Subcutaneous abdominal adipose tissue (tissue), 5 donors: ENCODE results near the gene PYCR2.

Source experiments
- H3K27ac ChIP-seq: one replicate; pipeline ENCODE4 v1.7.0; 2013; ENCODE audit warnings: low read depth, mild to moderate bottlenecking, inconsistent platforms, low read length, moderate library complexity
- H3K27me3 ChIP-seq, 5 donors: one replicate each; pipeline ENCODE4 v1.7.0; 2013; ENCODE audit warnings: low read length in 5 of 5, inconsistent platforms in 1 of 5; ENCODE audit not compliant: control insufficient read depth in 5 of 5, insufficient read depth in 4 of 5
- H3K36me3 ChIP-seq, 5 donors: one replicate each; pipeline ENCODE4 v1.7.0; 2013; ENCODE audit warnings: low read length in 5 of 5; ENCODE audit not compliant: control insufficient read depth in 5 of 5, insufficient read depth in 5 of 5
- H3K4me1 ChIP-seq, 5 donors: one replicate each; pipeline ENCODE4 v1.7.0; 2013; ENCODE audit warnings: low read length in 5 of 5, mild to moderate bottlenecking in 3 of 5, moderate library complexity in 1 of 5; ENCODE audit not compliant: control insufficient read depth in 5 of 5, insufficient read depth in 5 of 5
- H3K4me3 ChIP-seq, 5 donors: one replicate each; pipeline ENCODE4 v1.7.0; 2013; ENCODE audit warnings: low read length in 5 of 5, low read depth in 1 of 5
- H3K9ac ChIP-seq, 5 donors: one replicate each; pipeline ENCODE4 v1.7.0; 2013; ENCODE audit warnings: low read length in 5 of 5, mild to moderate bottlenecking in 4 of 5, moderate library complexity in 3 of 5
- H3K9me3 ChIP-seq, 5 donors: one replicate each; pipeline ENCODE4 v1.7.0; 2013; ENCODE audit warnings: low read length in 5 of 5; ENCODE audit not compliant: control insufficient read depth in 5 of 5
- donor health status: healthy.
- donor health status: healthy.
- donor health status: healthy.
- donor health status: healthy.
- donor health status: healthy.

Gene PYCR2

DNA sequence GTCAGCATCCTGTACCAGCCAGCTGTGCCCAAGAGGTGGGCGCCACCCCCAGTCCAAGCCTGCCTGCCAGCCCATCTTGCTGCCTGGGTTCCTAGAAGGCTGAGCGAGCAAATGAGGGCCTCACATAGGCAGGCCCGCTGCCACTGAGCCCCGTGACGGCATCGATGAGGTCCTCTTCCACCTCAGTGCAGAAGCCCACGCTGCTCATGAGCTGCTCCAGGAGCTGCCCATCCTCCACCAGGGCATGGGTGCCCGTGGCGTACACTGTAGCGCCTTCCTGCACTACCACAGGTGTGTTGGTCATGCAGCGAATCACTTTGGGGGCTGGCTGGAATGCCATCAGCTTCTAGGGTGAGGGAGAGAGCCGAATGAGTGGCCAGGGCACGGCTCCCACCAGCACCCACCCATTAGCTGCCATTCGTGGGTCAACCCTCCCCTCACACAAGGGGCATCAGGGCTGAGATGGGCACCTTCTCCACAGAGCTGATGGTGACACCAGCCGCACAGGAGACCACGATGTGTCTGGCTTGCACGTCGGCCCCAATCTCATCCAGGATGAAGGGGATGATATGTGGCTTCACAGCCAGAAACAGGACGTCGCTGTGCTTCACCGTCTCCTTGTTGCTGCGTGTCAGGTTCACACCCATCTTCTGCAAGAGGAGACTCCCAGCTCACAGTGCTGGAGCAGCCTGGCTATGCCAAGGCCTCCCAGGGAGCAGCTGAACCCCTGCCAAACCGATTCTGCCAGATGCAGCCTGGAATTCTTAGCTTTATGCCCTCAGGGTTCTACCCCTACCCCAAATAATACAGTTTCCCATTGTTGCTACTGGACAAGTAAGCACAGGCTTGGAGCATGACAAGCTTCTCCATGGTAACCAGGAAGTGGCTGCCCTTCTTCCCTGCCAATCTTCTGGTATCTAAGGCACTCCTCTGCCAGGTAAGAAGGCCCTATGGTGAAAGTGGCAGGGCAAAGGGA, 2.0 kb downstream of the PYCR2 start:
- no peak overlapping the region for H3K27ac ChIP-seq
- peaks cover 5 to 35% (median 28%) of the 10 kb centered on the region in 5 donors for H3K4me1 ChIP-seq
- H3K9me3 ChIP-seq = no peaks in the 10 kb centered on the region
- H3K9ac ChIP-seq = no peak overlapping the region
- peaks cover 3 to 35% (median 21%) of the 10 kb centered on the region in 5 donors for H3K36me3 ChIP-seq
- no peaks in the 10 kb centered on the region for H3K27me3 ChIP-seq
- no peak overlapping the region for H3K4me3 ChIP-seq

DNA sequence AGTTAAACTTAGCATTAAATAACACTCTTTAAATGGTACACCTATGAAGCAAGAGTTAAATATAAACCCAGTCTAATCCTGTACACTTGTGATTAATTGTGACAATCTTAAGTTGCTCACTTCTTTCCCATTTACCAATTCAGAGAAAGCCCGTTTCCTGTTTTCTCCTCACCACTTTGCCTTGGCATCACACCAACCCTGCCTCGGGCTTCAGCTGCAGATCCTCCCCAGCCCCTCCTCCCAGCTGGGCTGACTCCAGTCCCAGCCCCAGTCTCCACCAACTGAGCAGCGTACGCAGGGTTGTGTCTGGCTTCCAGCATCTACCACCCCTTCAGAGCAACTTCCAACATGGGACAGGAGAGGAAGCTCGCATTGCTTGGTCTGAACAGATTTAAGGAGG, 4.1 kb downstream of the PYCR2 start:
- H3K36me3 ChIP-seq = peaks cover 3 to 46% (median 29%) of the 10 kb centered on the region in 5 donors
- H3K27ac ChIP-seq = no peak overlapping the region
- no peaks in the 10 kb centered on the region for H3K9me3 ChIP-seq
- H3K9ac ChIP-seq = no peak overlapping the region
- no peaks in the 10 kb centered on the region for H3K27me3 ChIP-seq
- H3K4me3 ChIP-seq = no peak overlapping the region
- peaks cover 5 to 35% (median 28%) of the 10 kb centered on the region in 5 donors for H3K4me1 ChIP-seq

DNA sequence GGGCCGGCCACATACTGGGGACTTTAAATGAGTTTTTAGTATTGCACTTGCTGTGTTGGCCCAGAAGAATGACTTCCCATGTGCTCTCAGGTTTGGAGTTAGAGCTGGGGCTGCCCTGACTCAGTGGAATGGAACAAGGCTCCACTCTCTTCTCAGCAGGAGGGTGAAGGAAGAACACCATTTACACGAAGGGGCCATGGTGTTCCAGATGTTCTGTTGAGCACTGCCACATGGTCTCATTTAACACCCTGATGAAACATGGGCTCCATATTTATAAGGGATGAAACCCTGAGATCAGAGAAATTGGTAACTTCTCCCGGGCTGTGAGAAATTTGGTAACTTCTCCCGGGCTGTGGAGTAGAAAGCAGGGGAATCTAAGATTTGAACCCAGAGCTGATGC, 5.8 kb downstream of the PYCR2 start:
- Histone ChIP-seq H3K27ac (no peak overlapping the region), H3K4me1 (peaks cover 5 to 25% (median 20%) of the 10 kb centered on the region in 5 donors), H3K9ac (no peak overlapping the region), H3K27me3 (no peaks in the 10 kb centered on the region), H3K36me3 (peaks cover 3 to 46% (median 29%) of the 10 kb centered on the region in 5 donors), H3K9me3 (no peaks in the 10 kb centered on the region), H3K4me3 (no peak overlapping the region)

DNA sequence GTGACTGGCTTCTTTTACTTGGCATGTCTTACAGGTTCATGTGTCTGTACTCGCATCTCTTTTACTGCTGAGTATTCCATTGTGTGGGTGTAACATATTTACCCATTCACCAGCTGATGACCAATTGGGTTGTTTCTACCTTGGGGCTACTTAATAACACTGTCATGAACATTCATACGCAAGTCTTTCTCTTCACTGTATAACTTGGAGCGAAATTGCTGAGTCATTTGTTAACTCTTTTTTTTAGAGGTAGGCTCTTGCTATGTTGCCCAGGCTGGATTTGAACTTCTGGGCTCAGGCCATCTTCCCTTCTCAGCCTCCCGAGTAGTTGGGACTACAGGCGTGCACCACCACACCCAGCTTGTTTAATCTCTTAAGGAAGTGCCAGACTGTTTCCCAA, 6.5 kb downstream of the PYCR2 start:
- Histone ChIP-seq H3K27me3 (no peaks in the 10 kb centered on the region), H3K4me3 (no peak overlapping the region), H3K36me3 (peaks cover 3 to 46% (median 32%) of the 10 kb centered on the region in 5 donors), H3K9ac (no peak overlapping the region), H3K27ac (no peak overlapping the region), H3K9me3 (no peaks in the 10 kb centered on the region), H3K4me1 (peaks cover 3 to 17% (median 13%) of the 10 kb centered on the region in 5 donors)

DNA sequence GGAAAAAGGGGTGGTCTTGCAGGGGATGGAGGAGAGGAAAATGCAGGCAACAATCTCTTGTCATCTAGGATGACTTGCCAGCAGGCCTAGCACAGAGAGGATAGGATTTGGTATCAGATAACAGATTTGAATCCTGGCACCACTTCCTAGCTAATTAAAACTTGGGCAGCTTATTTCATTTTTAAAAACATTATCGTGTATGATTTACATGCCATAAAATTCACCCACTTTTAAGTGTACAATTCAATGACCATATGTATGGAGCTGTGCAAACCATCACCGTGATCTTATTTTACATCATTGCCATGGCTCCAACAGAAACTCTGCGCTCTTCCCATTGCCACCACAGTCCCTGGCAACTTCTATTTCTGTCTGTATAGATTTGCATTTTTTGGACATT, 6.9 kb downstream of the PYCR2 start:
- Histone ChIP-seq H3K4me1 (peaks cover 3 to 13% (median 9%) of the 10 kb centered on the region in 5 donors), H3K9me3 (no peaks in the 10 kb centered on the region), H3K36me3 (peaks cover 3 to 45% (median 31%) of the 10 kb centered on the region in 5 donors), H3K27ac (no peak overlapping the region), H3K4me3 (no peak overlapping the region), H3K9ac (no peak overlapping the region), H3K27me3 (no peaks in the 10 kb centered on the region)

DNA sequence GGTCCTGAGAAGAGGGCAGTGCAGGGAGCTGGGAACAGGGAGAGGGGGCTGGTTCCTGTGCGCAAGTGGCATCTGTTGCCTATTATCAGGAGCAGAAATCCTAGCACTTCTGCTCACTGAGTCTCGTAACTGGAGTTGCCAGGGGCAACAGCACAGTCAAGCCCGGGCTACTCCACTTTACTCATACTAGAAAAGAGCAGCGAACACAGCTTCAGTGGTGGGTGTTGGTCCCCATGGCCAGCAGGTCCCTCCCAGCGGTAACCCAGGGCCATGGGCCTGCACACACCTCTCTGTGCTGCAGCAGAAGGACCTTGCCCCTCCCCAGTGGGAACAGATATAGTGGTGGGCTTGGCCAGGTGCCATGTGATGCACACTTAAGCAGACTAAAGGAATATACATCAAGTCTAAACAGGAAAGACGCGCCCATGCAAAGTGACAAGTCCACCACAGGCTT, 8.5 kb downstream of the PYCR2 start:
- no peaks in the 10 kb centered on the region for H3K27me3 ChIP-seq
- H3K36me3 ChIP-seq = peaks cover 3 to 29% (median 21%) of the 10 kb centered on the region in 5 donors
- peaks cover 3 to 20% (median 13%) of the 10 kb centered on the region in 5 donors for H3K4me1 ChIP-seq
- no peak overlapping the region for H3K9ac ChIP-seq
- no peak overlapping the region for H3K4me3 ChIP-seq
- no peaks in the 10 kb centered on the region for H3K9me3 ChIP-seq
- H3K27ac ChIP-seq = no peak overlapping the region

DNA sequence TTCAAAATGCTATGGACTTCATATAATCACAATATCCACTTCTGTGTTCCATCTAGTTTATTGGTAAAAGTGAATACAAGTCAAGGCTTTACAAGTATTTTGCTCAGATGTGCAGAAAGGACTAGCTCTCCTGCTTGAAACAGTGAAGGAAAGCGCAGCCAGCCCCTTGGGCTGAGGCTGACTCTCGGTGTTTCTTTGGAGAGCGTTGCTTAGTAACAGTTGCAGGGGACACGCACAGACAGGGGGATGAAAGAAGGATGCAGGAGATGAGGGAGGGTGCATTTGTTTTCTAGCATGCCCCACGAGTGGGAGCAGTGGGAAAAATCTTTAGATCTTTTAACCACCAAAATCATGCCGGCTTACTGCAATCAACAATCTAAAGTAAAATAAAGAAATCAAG, 9.1 kb downstream of the PYCR2 start:
- Histone ChIP-seq H3K9ac (no peak overlapping the region), H3K27me3 (no peaks in the 10 kb centered on the region), H3K36me3 (peaks cover 3 to 27% (median 18%) of the 10 kb centered on the region in 5 donors), H3K4me3 (no peak overlapping the region), H3K27ac (no peak overlapping the region), H3K9me3 (no peaks in the 10 kb centered on the region), H3K4me1 (peaks cover 2 to 18% (median 10%) of the 10 kb centered on the region in 5 donors)

DNA sequence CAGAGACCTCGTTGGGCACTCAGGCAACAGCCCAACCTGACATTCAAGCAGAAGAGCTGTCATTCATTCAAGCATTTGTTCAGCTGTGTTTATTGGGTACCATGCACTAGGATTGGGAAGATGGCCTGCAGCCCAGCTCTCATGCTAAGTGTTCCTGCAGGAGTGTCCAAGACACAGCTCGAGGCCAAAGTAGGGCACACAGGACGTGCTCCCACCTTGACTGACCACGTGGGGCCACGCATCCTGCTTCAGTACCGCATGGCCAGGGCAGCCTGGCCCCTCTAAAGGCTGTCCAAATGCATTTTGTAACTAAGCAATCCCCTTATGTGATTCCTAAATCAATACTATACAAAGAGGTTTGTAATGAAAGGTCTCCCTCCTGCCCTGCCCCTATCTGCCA, 9.7 kb downstream of the PYCR2 start:
- Histone ChIP-seq H3K27ac (no peak overlapping the region), H3K4me3 (no peak overlapping the region), H3K9ac (no peak overlapping the region), H3K4me1 (peaks cover 0 to 12% (median 5%) of the 10 kb centered on the region in 5 donors), H3K27me3 (no peaks in the 10 kb centered on the region), H3K9me3 (no peaks in the 10 kb centered on the region), H3K36me3 (peaks cover 3 to 27% (median 17%) of the 10 kb centered on the region in 5 donors)

DNA sequence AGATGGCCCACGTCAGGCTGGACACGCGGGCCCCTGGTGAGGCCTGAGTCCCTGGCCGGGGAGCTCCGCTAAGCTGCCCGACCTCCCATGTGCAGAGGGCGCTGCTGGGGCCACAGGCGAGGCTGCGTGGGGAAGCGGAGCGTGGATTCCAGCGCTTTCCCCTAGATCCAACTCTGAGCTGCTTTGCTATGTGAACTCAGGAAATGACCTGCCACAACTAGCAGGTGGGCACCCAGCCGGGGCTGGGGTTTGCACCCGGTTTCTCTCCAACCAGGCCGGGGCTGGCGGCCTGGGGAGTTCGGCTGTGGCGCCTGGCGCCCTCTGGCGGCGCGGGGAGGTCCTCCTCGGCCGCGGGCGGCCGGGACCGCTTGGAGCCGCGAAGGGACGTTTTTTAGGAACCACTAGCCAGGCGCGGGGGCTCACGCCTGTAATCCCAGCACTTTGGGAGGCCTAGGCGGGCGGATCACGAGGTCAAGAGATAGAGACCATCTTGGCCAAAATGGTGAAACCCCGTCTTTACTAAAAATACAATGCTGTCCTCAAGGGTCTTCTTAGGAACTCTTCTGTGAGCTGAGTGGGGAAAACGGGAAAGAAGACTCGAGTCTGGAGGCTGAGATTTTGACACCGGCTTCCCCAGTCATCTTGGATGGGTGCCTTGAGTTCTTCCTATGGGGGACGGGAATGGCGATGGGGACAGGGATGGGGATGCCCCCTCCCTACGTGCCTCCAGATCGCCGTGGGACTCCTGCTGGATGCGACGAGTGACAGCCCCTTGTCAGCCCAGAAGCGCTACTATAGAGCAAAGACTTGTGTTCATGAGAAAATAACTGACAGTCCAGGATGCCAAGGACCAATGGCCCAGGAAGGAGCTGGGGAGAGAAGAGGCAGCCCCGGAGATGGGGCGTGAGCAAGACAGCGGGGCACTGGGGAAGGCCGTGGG, 12.6 kb downstream of the PYCR2 start:
- Histone ChIP-seq H3K4me1 (peaks cover 0 to 12% (median 5%) of the 10 kb centered on the region in 5 donors), H3K9me3 (no peaks in the 10 kb centered on the region), H3K9ac (peak overlapping the region in 2 of 5 donors; percentile 43 to 58), H3K4me3 (peak overlapping the region in 3 of 5 donors; percentile 11 to 39 (median 18)), H3K27me3 (no peaks in the 10 kb centered on the region), H3K36me3 (peaks cover 0 to 16% (median 5%) of the 10 kb centered on the region in 5 donors), H3K27ac (no peak overlapping the region)
